Stimulated activated naive CD8-positive, alpha-beta T cell treated with anti-CD3 and anti-CD28 coated beads, Interleukin-15, Interleukin-2, amounts not matched to agents 100 ng/mL and 50 ng/mL, for 24 hours (primary cell): ENCODE results near the gene RAPGEF5.
A peak's percentile ranks its signal among the peaks of the same experiment; 100 is the strongest.

Experiments used
- H3K27ac Mint-ChIP-seq: one replicate; pipeline ENCODE4 v1.8.0; 2021; ENCODE audit warnings: mild to moderate bottlenecking, mixed read lengths
- H3K27me3 Mint-ChIP-seq: one replicate; pipeline ENCODE4 v1.8.0; 2021; ENCODE audit warnings: mixed read lengths
- H3K36me3 Mint-ChIP-seq: one replicate; pipeline ENCODE4 v1.8.0; 2021; ENCODE audit warnings: low read depth, mixed read lengths
- H3K4me1 Mint-ChIP-seq: one replicate; pipeline ENCODE4 v1.8.0; 2021; ENCODE audit warnings: low read depth, mixed read lengths
- H3K4me3 Mint-ChIP-seq: one replicate; pipeline ENCODE4 v1.8.0; 2021; ENCODE audit warnings: mild to moderate bottlenecking, mixed read lengths
- H3K9me3 Mint-ChIP-seq: one replicate; pipeline ENCODE4 v1.8.0; 2021; ENCODE audit warnings: mixed read lengths

RAPGEF5 gene

GRCh38 chr7:22346383-22347107, 10.4 kb downstream of the RAPGEF5 start:
- H3K4me1 Mint-ChIP-seq: peaks cover 5% of the 10 kb centered on the region
- no peaks in the 10 kb centered on the region for H3K9me3 Mint-ChIP-seq
- H3K27me3 Mint-ChIP-seq: peaks cover under 1% of the 10 kb centered on the region
- H3K4me3 Mint-ChIP-seq: no peak overlapping the region
- H3K36me3 Mint-ChIP-seq: no peaks in the 10 kb centered on the region
- no peak overlapping the region for H3K27ac Mint-ChIP-seq

GRCh38 chr7:22344655-22345054, 12.3 kb downstream of the RAPGEF5 start:
- Mint-ChIP-seq H3K4me1 (no peaks in the 10 kb centered on the region), H3K27ac (no peak overlapping the region), H3K4me3 (no peak overlapping the region), H3K27me3 (no peaks in the 10 kb centered on the region), H3K36me3 (no peaks in the 10 kb centered on the region), H3K9me3 (no peaks in the 10 kb centered on the region)

- Mint-ChIP-seq H3K4me3 (no peak overlapping the region), H3K9me3 (no peaks in the 10 kb centered on the region), H3K27me3 (no peaks in the 10 kb centered on the region), H3K4me1 (no peaks in the 10 kb centered on the region), H3K27ac (no peak overlapping the region), H3K36me3 (no peaks in the 10 kb centered on the region)
These were observed 13.3 kb downstream of the RAPGEF5 start for GRCh38 chr7:22343612-22344011.

DNA sequence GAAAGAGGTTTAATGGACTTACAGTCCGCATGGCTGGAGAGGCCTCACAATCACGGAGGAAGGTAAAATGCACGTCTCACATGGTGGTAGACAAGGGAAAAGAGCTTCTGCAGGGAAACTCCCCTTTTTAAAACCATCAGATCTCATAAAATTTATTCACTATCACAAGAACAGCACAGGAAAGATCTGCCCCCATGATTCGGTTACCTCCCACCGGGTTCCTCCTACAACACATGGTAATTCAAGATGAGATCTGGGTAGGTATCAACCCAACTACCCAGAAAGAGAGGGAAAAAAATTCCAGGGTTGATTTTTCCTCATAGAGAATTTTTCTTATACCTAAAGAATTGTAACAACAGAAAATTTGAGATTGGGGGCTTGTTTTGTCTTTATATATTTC, 13.9 kb downstream of the RAPGEF5 start:
- Mint-ChIP-seq H3K4me1 (no peaks in the 10 kb centered on the region), H3K27ac (no peak overlapping the region), H3K9me3 (no peaks in the 10 kb centered on the region), H3K27me3 (no peaks in the 10 kb centered on the region), H3K4me3 (no peak overlapping the region), H3K36me3 (no peaks in the 10 kb centered on the region)

DNA sequence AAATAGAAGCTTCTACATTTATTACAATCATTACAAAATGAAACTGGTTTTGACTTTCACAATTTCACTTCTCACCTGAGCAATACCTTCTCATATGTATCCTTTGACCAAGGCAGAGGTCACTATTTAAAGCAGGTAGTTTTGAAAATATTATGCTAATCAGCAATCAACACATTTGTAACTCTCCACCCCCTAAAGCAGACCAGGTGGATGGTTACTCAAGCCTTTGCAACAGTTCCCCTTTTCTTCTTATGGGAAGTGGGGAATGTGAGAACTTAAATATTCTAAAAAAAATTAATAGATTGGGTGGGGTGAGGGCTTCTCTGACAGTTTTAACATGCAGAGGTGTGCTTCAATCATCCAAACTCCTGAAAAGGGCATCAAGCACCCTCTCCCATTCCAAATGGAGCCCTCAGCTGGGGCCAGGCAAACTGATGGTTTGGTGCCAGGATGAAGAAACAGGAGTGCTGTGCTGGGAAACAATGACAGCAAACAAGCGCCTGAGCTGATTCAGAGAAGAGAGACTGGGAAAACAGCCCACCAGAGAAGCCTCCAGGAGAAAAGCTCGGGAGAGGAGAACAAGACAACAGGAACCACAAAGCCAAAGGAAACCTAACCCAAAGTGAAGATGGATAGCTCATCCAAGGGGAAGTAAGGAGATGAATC, 17.1 kb downstream of the RAPGEF5 start:
- H3K4me1 Mint-ChIP-seq: no peaks in the 10 kb centered on the region
- H3K27me3 Mint-ChIP-seq: no peaks in the 10 kb centered on the region
- no peak overlapping the region for H3K27ac Mint-ChIP-seq
- no peaks in the 10 kb centered on the region for H3K36me3 Mint-ChIP-seq
- H3K4me3 Mint-ChIP-seq: no peak overlapping the region
- no peaks in the 10 kb centered on the region for H3K9me3 Mint-ChIP-seq

DNA sequence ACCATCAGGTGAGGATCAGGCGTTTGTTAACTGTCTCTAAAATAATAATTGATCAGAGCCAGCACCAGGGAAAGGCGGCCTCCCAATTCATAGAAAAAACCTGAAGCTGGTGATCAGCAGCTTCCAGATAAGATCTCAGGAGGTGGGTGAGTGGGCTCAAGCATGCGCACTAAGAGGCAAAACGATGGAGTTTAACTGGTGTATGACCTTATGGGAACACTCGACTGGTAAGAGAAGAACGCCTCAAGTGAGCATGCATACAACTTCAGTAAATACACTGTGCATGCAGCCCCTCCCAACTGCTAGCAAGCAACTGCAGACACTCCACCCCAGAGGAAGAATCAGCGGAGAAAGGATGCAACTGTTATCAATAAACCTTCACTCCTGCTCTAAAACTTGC, 18.1 kb downstream of the RAPGEF5 start:
- Mint-ChIP-seq H3K4me3 (no peak overlapping the region), H3K4me1 (no peaks in the 10 kb centered on the region), H3K27ac (no peak overlapping the region), H3K9me3 (no peaks in the 10 kb centered on the region), H3K36me3 (no peaks in the 10 kb centered on the region), H3K27me3 (no peaks in the 10 kb centered on the region)

DNA sequence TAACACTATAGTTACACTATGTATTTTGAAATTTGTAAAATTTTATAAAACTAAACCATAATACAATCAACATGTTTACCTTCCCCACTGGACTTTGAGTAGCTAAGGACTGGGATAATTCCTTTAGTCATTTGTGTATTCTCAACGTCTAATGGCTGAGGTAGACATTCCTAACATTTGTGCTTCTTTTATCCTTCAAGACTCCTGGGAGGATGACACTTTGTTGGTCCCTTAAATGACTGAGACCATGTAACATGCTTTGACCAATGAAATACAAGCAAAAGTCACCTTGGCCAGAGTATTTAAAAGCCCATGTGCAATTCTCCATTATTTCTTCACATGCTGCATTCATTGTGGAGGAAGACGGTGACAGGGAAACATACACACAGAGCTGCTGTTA, 18.5 kb downstream of the RAPGEF5 start:
- H3K4me1 Mint-ChIP-seq: no peaks in the 10 kb centered on the region
- no peak overlapping the region for H3K27ac Mint-ChIP-seq
- no peak overlapping the region for H3K4me3 Mint-ChIP-seq
- no peaks in the 10 kb centered on the region for H3K36me3 Mint-ChIP-seq
- H3K9me3 Mint-ChIP-seq: no peaks in the 10 kb centered on the region
- H3K27me3 Mint-ChIP-seq: no peaks in the 10 kb centered on the region

GRCh38 chr7:22333680-22334141, 23.2 kb downstream of the RAPGEF5 start:
- H3K4me1 Mint-ChIP-seq: peaks cover 9% of the 10 kb centered on the region
- no peaks in the 10 kb centered on the region for H3K9me3 Mint-ChIP-seq
- H3K27me3 Mint-ChIP-seq: peaks cover 3% of the 10 kb centered on the region
- no peaks in the 10 kb centered on the region for H3K36me3 Mint-ChIP-seq
- H3K27ac Mint-ChIP-seq: no peak overlapping the region
- no peak overlapping the region for H3K4me3 Mint-ChIP-seq

DNA sequence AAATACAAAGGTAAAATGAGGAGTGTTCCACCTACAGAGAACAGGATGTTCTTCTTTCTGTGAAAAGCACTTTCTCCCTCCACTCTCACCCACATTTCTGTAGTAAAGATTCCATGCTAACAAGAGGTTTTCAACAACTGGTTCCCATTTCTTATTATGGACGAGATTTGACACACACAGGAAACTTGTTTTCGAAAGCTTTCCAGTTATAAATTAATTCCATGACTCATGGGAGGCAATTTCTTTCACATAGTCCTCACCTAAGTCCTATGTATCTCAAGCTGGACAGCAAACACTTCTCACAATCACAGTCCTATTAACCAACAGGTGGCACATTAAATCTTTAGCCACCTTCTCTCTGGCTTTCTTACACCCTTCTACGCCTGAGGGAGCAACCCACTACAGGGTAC, 24.5 kb downstream of the RAPGEF5 start:
- Mint-ChIP-seq H3K27me3 (peaks cover 3% of the 10 kb centered on the region), H3K36me3 (no peaks in the 10 kb centered on the region), H3K9me3 (no peaks in the 10 kb centered on the region), H3K4me3 (no peak overlapping the region), H3K4me1 (peaks cover 9% of the 10 kb centered on the region), H3K27ac (peak overlapping the region; percentile 27)

DNA sequence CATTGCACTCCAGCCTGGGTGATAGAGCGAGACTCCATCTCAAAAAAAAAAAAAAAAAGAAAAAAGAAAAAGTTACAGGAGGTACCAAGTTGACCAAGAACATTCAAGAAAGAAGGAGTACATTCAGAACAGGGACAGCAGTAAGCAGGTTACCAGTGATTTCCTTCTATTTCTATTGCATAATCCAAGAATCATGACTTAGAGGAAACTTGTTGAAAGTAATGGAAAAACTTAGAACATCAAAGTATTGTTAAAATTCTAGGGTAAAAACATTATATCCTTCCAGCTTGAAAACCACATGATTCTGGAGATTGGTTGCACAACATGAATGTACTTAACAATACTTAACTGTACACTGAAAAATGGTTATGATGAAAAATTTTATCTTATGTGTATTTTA, 25.2 kb downstream of the RAPGEF5 start:
- Mint-ChIP-seq H3K9me3 (no peaks in the 10 kb centered on the region), H3K27ac (no peak overlapping the region), H3K4me3 (no peak overlapping the region), H3K27me3 (peaks cover 3% of the 10 kb centered on the region), H3K36me3 (no peaks in the 10 kb centered on the region), H3K4me1 (peaks cover 9% of the 10 kb centered on the region)

- Mint-ChIP-seq H3K9me3 (no peaks in the 10 kb centered on the region), H3K27ac (no peak overlapping the region), H3K4me1 (peaks cover 9% of the 10 kb centered on the region), H3K36me3 (no peaks in the 10 kb centered on the region), H3K4me3 (no peak overlapping the region), H3K27me3 (peaks cover 7% of the 10 kb centered on the region)
These were observed 26.1 kb downstream of the RAPGEF5 start for GRCh38 chr7:22330903-22331302.

GRCh38 chr7:22329816-22330524, 27.0 kb downstream of the RAPGEF5 start:
- Mint-ChIP-seq H3K36me3 (no peaks in the 10 kb centered on the region), H3K27ac (no peak overlapping the region), H3K4me3 (no peak overlapping the region), H3K9me3 (no peaks in the 10 kb centered on the region), H3K4me1 (peaks cover 9% of the 10 kb centered on the region), H3K27me3 (peaks cover 9% of the 10 kb centered on the region)

GRCh38 chr7:22326181-22326580, 30.8 kb downstream of the RAPGEF5 start:
- H3K27ac Mint-ChIP-seq: no peak overlapping the region
- no peak overlapping the region for H3K4me3 Mint-ChIP-seq
- H3K36me3 Mint-ChIP-seq: no peaks in the 10 kb centered on the region
- peaks cover 12% of the 10 kb centered on the region for H3K27me3 Mint-ChIP-seq
- no peaks in the 10 kb centered on the region for H3K9me3 Mint-ChIP-seq
- no peaks in the 10 kb centered on the region for H3K4me1 Mint-ChIP-seq

- no peak overlapping the region for H3K4me3 Mint-ChIP-seq
- H3K27ac Mint-ChIP-seq: no peak overlapping the region
- H3K36me3 Mint-ChIP-seq: no peaks in the 10 kb centered on the region
- no peaks in the 10 kb centered on the region for H3K4me1 Mint-ChIP-seq
- H3K9me3 Mint-ChIP-seq: no peaks in the 10 kb centered on the region
- H3K27me3 Mint-ChIP-seq: peaks cover 13% of the 10 kb centered on the region
These were observed 31.3 kb downstream of the RAPGEF5 start for GRCh38 chr7:22325671-22326070.

GRCh38 chr7:22323714-22324113, 33.2 kb downstream of the RAPGEF5 start:
- Mint-ChIP-seq H3K27me3 (peaks cover 13% of the 10 kb centered on the region), H3K36me3 (no peaks in the 10 kb centered on the region), H3K9me3 (no peaks in the 10 kb centered on the region), H3K27ac (no peak overlapping the region), H3K4me1 (no peaks in the 10 kb centered on the region), H3K4me3 (no peak overlapping the region)
